Gastroesophageal sphincter (tissue), 4 donors: ENCODE results near the gene BCLAF3. TPM values are rescaled to one million over a fixed set of nuclear protein-coding genes. Genes with fewer than 3 reads are reported as not detected.

Experiments
- ATAC-seq: fragments of 150-250 bp; one replicate; pipeline ENCODE4 v1.9.1; 2016; ENCODE audit warnings: mild to moderate bottlenecking, moderate library complexity
- H3K27ac ChIP-seq, 4 donors: fragments of 200-600 bp; sonication (generic) in 3 of 4; 1 replicate in 3 of 4; 2 replicates in 1 of 4; pipeline ENCODE4 v1.5.1; 2016 to 2019
- H3K27me3 ChIP-seq: fragments of 200-600 bp; sonication (generic); one replicate; pipeline ENCODE4 v1.5.1; 2019
- H3K36me3 ChIP-seq, 2 donors: fragments of 200-600 bp; sonication (generic); one replicate each; pipeline ENCODE4 v1.5.1; 2019; ENCODE audit warnings: control low read depth in 1 of 2
- H3K4me1 ChIP-seq, 3 donors: fragments of 200-600 bp; sonication (generic); 1 replicate in 2 of 3; 2 replicates in 1 of 3; pipeline ENCODE4 v1.5.1; 2016 to 2019; ENCODE audit warnings: control low read depth in 2 of 3
- H3K4me3 ChIP-seq, 2 donors: fragments of 200-600 bp; sonication (generic); one replicate each; pipeline ENCODE4 v1.5.1; 2019; ENCODE audit warnings: mild to moderate bottlenecking in 1 of 2, moderate library complexity in 1 of 2
- H3K9me3 ChIP-seq, 3 donors: fragments of 200-600 bp; sonication (generic); one replicate each; pipeline ENCODE4 v1.5.1; 2017 to 2019; ENCODE audit warnings: control low read depth in 2 of 3
- EP300 ChIP-seq: sonication (generic); formaldehyde crosslinking; IDR thresholded peaks from one replicate; pipeline ENCODE4 v1.6.1; 2017; ENCODE audit warnings: antibody characterized with exemption, mild to moderate bottlenecking
- POLR2A ChIP-seq, 2 donors: fragments of 450-650 bp; IDR thresholded peaks; one replicate each; pipeline ENCODE4 v1.6.1; 2017; ENCODE audit warnings: antibody characterized with exemption in 2 of 2, mild to moderate bottlenecking in 2 of 2, moderate library complexity in 1 of 2
- POLR2AphosphoS5 ChIP-seq: sonication (generic); formaldehyde crosslinking; IDR thresholded peaks from one replicate; pipeline ENCODE4 v1.6.1; 2017; ENCODE audit warnings: antibody characterized with exemption
- WGBS, 2 donors: methylation state at CpG; one replicate each; pipeline ENCODE4 v1.1.5; 2018; ENCODE audit warnings: low coverage in 1 of 2; 5-methylcytosine and 5-hydroxymethylcytosine counted together
- total RNA-seq, 4 donors: library from RNA; depleted of rRNA; stranded (reverse); fragments of >200 nt; gene quantifications; one replicate each; pipeline ENCODE4 v1.1.0, GENCODE V29; 2016
- TF ChIP-seq, protein P1 (sequence below), 4 experiments: fragments of 200-600 bp in 2 of 4; fragments of 450-650 bp in 2 of 4; sonication (generic) in 1 of 4; IDR thresholded peaks; one replicate each; pipeline ENCODE4 v1.5.1; 2017 to 2019; ENCODE audit warnings: antibody characterized with exemption in 4 of 4, mild to moderate bottlenecking in 2 of 4, moderate library complexity in 2 of 4

Gene BCLAF3
- total RNA-seq, 4 donors from 2014 or later = 5.9 to 22.6 (median 9.6) TPM

DNA sequence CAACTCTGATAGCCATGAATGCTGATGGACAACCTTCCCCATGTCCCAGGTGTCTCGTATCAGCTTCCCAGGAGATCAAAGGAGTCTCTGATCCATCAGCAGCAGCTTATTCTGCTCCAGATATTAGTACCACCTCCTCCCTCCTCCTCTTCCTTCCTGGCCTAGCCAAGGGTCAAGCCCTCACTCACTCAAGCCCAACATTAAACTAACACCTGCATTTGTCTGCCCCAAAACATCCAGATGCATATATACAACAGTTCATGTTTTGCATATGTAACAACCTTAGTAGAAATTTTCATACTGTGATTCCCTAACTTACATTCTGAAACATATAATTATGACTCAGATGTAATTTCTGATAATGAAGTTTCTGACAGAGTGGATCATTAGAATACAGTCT lies 29.9 kb downstream of the BCLAF3 start:
- H3K9me3 ChIP-seq = no peaks in the 10 kb centered on the region
- no peaks in the 10 kb centered on the region for H3K27me3 ChIP-seq
- TF ChIP-seq POLR2A (IDR thresholded peaks at IDR 0.05) = no peak
- no peak for TF ChIP-seq EP300
- TF ChIP-seq, protein P1, sequence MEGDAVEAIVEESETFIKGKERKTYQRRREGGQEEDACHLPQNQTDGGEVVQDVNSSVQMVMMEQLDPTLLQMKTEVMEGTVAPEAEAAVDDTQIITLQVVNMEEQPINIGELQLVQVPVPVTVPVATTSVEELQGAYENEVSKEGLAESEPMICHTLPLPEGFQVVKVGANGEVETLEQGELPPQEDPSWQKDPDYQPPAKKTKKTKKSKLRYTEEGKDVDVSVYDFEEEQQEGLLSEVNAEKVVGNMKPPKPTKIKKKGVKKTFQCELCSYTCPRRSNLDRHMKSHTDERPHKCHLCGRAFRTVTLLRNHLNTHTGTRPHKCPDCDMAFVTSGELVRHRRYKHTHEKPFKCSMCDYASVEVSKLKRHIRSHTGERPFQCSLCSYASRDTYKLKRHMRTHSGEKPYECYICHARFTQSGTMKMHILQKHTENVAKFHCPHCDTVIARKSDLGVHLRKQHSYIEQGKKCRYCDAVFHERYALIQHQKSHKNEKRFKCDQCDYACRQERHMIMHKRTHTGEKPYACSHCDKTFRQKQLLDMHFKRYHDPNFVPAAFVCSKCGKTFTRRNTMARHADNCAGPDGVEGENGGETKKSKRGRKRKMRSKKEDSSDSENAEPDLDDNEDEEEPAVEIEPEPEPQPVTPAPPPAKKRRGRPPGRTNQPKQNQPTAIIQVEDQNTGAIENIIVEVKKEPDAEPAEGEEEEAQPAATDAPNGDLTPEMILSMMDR (IDR thresholded peaks at IDR 0.05) = no peak
- H3K4me3 ChIP-seq = no peak overlapping the region
- peaks cover 0 to 27% of the 10 kb centered on the region in 2 donors for H3K36me3 ChIP-seq
- ATAC-seq = no peak
- WGBS, 2 donors = no CpG with 5 or more reads among the region's 1 CpG
- H3K4me1 ChIP-seq = peaks cover 0 to 13% (median 3%) of the 10 kb centered on the region in 3 donors
- H3K27ac ChIP-seq = no peak overlapping the region

DNA sequence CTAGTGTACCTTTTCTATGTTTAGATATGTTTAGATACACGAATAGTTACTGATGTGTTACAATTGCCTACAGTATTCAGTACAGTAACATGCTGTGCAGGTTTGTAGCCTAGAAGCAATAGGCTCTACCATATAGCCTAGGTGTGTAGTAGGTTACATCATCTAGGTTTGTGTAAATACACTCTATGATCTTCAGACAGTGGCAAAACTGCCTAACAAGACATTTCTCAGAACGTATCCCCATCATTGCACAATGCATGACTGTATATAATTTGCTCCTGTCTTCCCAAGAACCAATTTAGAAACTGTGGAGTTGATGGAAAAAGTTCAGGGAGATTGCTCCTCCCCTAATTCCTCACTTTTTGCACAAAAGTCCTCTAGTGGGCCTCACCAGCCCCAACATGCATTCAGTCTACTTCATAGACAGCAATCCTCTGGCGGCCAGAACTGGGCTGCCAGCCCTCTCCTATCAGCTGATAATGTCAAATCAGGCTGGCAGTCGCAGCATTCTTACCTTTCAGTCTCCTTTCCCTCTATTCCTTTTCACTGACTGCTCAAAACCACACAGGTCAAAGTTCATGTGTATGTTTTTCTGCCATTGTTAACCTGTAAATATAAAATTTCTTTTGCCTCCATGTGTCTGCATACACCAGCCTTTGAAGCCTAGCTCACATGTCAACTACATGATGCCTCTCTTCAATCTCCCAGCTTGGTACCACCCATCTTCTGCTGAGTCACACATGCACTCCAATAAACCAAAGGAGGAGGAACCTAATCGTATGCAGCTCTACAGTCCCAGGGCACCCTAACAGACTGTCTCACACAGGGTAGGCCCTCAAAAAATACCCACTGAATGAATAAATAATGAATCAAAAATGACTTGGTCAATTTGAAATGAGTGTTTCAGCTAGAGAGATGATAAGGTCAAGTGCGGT lies 32.0 kb downstream of the BCLAF3 start:
- no peaks in the 10 kb centered on the region for H3K27me3 ChIP-seq
- H3K9me3 ChIP-seq = no peaks in the 10 kb centered on the region
- H3K36me3 ChIP-seq = peaks cover 0 to 11% of the 10 kb centered on the region in 2 donors
- WGBS, 2 donors = 80 to 100% methylated on average over 3 to 4 of the region's 6 CpGs
- peaks cover 0 to 31% (median 3%) of the 10 kb centered on the region in 3 donors for H3K4me1 ChIP-seq
- no peak overlapping the region for H3K27ac ChIP-seq
- no peak for ATAC-seq
- TF ChIP-seq POLR2A (IDR thresholded peaks at IDR 0.05) (no peak), EP300 (no peak), POLR2AphosphoS5 (no peak)
- TF ChIP-seq, protein P1 (IDR thresholded peaks at IDR 0.05) = no peak
- no peak overlapping the region for H3K4me3 ChIP-seq

DNA sequence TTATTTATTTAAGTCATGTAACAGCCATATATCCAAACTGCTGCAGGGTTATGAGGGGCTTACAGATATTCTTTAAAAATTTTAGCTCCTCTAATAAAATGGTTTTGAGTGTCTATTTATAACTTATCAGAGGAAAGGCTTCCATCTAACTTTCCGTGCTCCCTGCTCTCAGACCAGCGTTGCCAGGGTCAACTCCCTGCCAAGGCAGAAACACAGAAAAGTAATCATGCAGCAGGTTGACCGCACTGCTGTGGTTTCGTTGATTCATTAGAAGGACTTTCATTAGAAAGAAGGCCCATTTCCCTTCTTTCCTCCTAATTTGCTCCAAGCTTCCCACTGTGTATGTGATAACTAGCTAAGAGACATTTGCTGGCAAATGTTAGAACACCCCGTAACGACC lies 33.9 kb downstream of the BCLAF3 start:
- WGBS, 2 donors = 47 to 66% methylated on average over 4 to 6 of the region's 6 CpGs
- H3K4me3 ChIP-seq = no peak overlapping the region
- no peak for ATAC-seq
- peaks cover 0 to 31% (median 3%) of the 10 kb centered on the region in 3 donors for H3K4me1 ChIP-seq
- peaks cover 0 to 5% of the 10 kb centered on the region in 2 donors for H3K36me3 ChIP-seq
- H3K27me3 ChIP-seq = no peaks in the 10 kb centered on the region
- TF ChIP-seq POLR2AphosphoS5 = no peak
- no peak for TF ChIP-seq EP300
- no peak for TF ChIP-seq POLR2A (IDR thresholded peaks at IDR 0.05)
- TF ChIP-seq, protein P1 (IDR thresholded peaks at IDR 0.05) = no peak
- H3K27ac ChIP-seq = no peak overlapping the region
- no peaks in the 10 kb centered on the region for H3K9me3 ChIP-seq

DNA sequence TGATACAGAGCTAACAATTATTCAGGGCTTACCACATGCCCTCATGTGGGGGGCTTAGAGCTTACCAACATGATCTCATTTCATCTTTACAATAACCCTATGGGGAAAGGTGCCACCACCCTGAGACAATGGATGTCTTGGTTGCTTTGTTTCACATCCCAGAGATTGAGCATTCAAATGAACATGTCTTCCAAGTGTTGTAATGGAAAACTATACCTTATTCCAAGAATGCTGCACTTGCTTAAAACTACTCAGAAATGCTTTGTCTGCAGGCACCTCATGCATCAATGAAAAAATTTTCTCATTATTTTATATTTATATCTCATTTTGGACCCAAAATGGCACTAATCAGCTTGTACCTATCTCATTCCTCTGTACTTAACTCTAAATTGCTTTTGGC lies 34.6 kb downstream of the BCLAF3 start:
- peaks cover 0 to 5% of the 10 kb centered on the region in 2 donors for H3K36me3 ChIP-seq
- no peak overlapping the region for H3K27ac ChIP-seq
- peaks cover 0 to 31% (median 3%) of the 10 kb centered on the region in 3 donors for H3K4me1 ChIP-seq
- no peaks in the 10 kb centered on the region for H3K27me3 ChIP-seq
- ATAC-seq = no peak
- H3K4me3 ChIP-seq = no peak overlapping the region
- no peak for TF ChIP-seq POLR2AphosphoS5
- TF ChIP-seq, protein P1 (IDR thresholded peaks at IDR 0.05) = no peak
- TF ChIP-seq POLR2A (IDR thresholded peaks at IDR 0.05) = no peak
- no peak for TF ChIP-seq EP300
- H3K9me3 ChIP-seq = no peaks in the 10 kb centered on the region

DNA sequence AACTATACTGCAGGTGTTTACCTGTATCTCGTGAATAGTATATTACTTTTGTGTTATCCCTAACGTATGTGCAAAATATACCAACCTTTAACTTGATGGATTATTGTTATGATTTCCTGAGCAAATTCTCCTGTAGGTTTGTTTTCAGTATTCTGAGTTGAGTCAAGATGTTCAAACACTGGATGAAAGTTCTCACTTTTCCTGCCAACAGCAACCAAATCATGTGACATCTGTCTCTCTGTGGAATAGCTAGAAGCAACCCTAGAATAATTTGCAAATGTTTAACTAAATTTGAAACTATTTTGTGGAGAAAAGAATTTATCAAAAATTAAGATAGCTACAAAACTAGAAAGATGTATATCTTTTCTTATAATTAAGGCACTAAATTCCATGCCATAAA lies 35.6 kb downstream of the BCLAF3 start:
- H3K27me3 ChIP-seq = no peaks in the 10 kb centered on the region
- no peaks in the 10 kb centered on the region for H3K9me3 ChIP-seq
- no peak overlapping the region for H3K27ac ChIP-seq
- WGBS, 2 donors = 32 to 56% methylated on average over 2 of the region's 2 CpGs
- peaks cover 0 to 5% of the 10 kb centered on the region in 2 donors for H3K36me3 ChIP-seq
- no peak for ATAC-seq
- TF ChIP-seq EP300 (no peak), POLR2AphosphoS5 (no peak), POLR2A (IDR thresholded peaks at IDR 0.05) (no peak)
- TF ChIP-seq, protein P1 (IDR thresholded peaks at IDR 0.05) = no peak
- peaks cover 0 to 31% (median 3%) of the 10 kb centered on the region in 3 donors for H3K4me1 ChIP-seq
- H3K4me3 ChIP-seq = no peak overlapping the region
